SU-DHL-6 (cell line): ENCODE measurements around the gene GTF3C6.
"Not testable (repeated sequence)": the region's sequence is repeated elsewhere in the genome, so short reads cannot be mapped to it uniquely, and the experiment has no call there.

ENCODE experiments used
- H2AFZ ChIP-seq: fragments of 200-600 bp; sonication (generic); 2 replicates; pipeline ENCODE4 v1.6.1; 2014; ENCODE audit warnings: low read depth, mild to moderate bottlenecking, moderate library complexity, mixed read lengths, antibody characterized with exemption, low read length; ENCODE audit not compliant: severe bottlenecking
- H3F3A ChIP-seq: fragments of 200-600 bp; shearing (Covaris generic); 2 replicates; pipeline ENCODE4 v1.6.0; 2016; ENCODE audit warnings: antibody characterized with exemption, mild to moderate bottlenecking; ENCODE audit not compliant: insufficient read depth
- H3K27ac ChIP-seq: fragments of 200-600 bp; sonication (generic); 2 replicates; pipeline ENCODE4 v1.5.1; 2016; ENCODE audit warnings: low read depth, mild to moderate bottlenecking, low read length, moderate library complexity, mixed read lengths
- H3K27me3 ChIP-seq: fragments of 200-600 bp; sonication (generic), shearing (Covaris generic); 2 replicates; pipeline ENCODE4 v1.6.0; 2014; ENCODE audit warnings: mild to moderate bottlenecking, low read length
- H3K36me3 ChIP-seq: fragments of 200-600 bp; sonication (generic); 2 replicates; pipeline ENCODE4 v1.6.1; 2014; ENCODE audit warnings: mild to moderate bottlenecking, low read length, mixed read lengths
- H3K4me2 ChIP-seq: fragments of 300-600, 200-600 bp; shearing (Covaris generic), sonication (generic); 2 replicates; pipeline ENCODE4 v1.6.0; 2014; ENCODE audit warnings: low read length, low read depth, mild to moderate bottlenecking; ENCODE audit not compliant: poor library complexity, severe bottlenecking
- H3K4me3 ChIP-seq: fragments of 200-600 bp; sonication (generic); 2 replicates; pipeline ENCODE4 v1.5.1; 2014; ENCODE audit warnings: antibody characterized with exemption, low read length, mild to moderate bottlenecking, mixed read lengths; ENCODE audit not compliant: insufficient read depth, poor library complexity, severe bottlenecking
- H3K79me2 ChIP-seq: fragments of 200-600 bp; sonication (generic); 2 replicates; pipeline ENCODE4 v1.6.1; 2014; ENCODE audit warnings: mild to moderate bottlenecking, low read length, moderate library complexity; ENCODE audit not compliant: insufficient read depth
- H3K9ac ChIP-seq: fragments of 200-600 bp; sonication (generic); 2 replicates; pipeline ENCODE4 v1.7.0; 2014; ENCODE audit warnings: mild to moderate bottlenecking, low read length
- H3K9me2 ChIP-seq: fragments of 200-600 bp; sonication (generic); replicated peaks from 2 replicates; pipeline ENCODE4 v1.6.1; 2014; ENCODE audit warnings: low read length; ENCODE audit not compliant: insufficient read depth
- H3K9me3 ChIP-seq: fragments of 200-600 bp; sonication (generic); 2 replicates; pipeline ENCODE4 v1.6.1; 2014; ENCODE audit warnings: low read length, mixed read lengths; ENCODE audit not compliant: insufficient read depth
- H4K20me1 ChIP-seq: fragments of 200-600 bp; sonication (generic); 2 replicates; pipeline ENCODE4 v1.6.1; 2014; ENCODE audit warnings: low read depth, mild to moderate bottlenecking, antibody characterized with exemption, low read length, moderate library complexity, mixed read lengths
- CTCF ChIP-seq: fragments of 200-600 bp; sonication (generic); IDR thresholded peaks from one replicate; pipeline ENCODE4 v1.5.1; 2017; ENCODE audit warnings: antibody characterized with exemption, mild to moderate bottlenecking, low read length, moderate library complexity; ENCODE audit not compliant: insufficient read depth, poor library complexity, severe bottlenecking
- EZH2phosphoT487 ChIP-seq: fragments of 200-600 bp; sonication (generic), shearing (Covaris generic); conservative IDR thresholded peaks from 2 replicates; pipeline ENCODE4 v1.6.1; 2018; ENCODE audit warnings: mild to moderate bottlenecking, antibody characterized with exemption, low read length, moderate library complexity, mixed read lengths

Gene GTF3C6

GRCh38 chr6:110951986-110952794, 6.3 kb upstream of the GTF3C6 start:
- Histone ChIP-seq H3K9me3 (no peaks in the 10 kb centered on the region), H3K27ac (no peak overlapping the region), H3K36me3 (no peaks in the 10 kb centered on the region), H2AFZ (no peak overlapping the region), H3F3A (no peaks in the 10 kb centered on the region), H3K9ac (no peak overlapping the region), H3K4me3 (no peak overlapping the region), H3K9me2 (no peaks in the 10 kb centered on the region), H3K79me2 (no peaks in the 10 kb centered on the region), H4K20me1 (no peaks in the 10 kb centered on the region), H3K4me2 (no peak overlapping the region), H3K27me3 (no peaks in the 10 kb centered on the region)
- TF ChIP-seq EZH2phosphoT487, result no peak
- no peak for TF ChIP-seq CTCF

GRCh38 chr6:110953633-110954303, 4.7 kb upstream of the GTF3C6 start:
- no peaks in the 10 kb centered on the region for H3K36me3 ChIP-seq
- H3K27ac ChIP-seq, result no peak overlapping the region
- H3K27me3 ChIP-seq, result no peaks in the 10 kb centered on the region
- no peak overlapping the region for H3K4me3 ChIP-seq
- peaks cover under 1% of the 10 kb centered on the region; the same call in 1 of the 2 replicates for H3K79me2 ChIP-seq
- no peaks in the 10 kb centered on the region for H4K20me1 ChIP-seq
- H3F3A ChIP-seq, result no peaks in the 10 kb centered on the region
- no peak overlapping the region for H3K4me2 ChIP-seq
- no peaks in the 10 kb centered on the region for H3K9me3 ChIP-seq
- H2AFZ ChIP-seq, result no peak overlapping the region
- TF ChIP-seq CTCF, result no peak
- TF ChIP-seq EZH2phosphoT487, result no peak
- no peaks in the 10 kb centered on the region for H3K9me2 ChIP-seq
- no peak overlapping the region for H3K9ac ChIP-seq

- peak overlapping the region; percentile 26; the same call in 1 of the 2 replicates for H3K27ac ChIP-seq
- peaks cover 6% of the 10 kb centered on the region; the same call in 1 of the 2 replicates for H3K79me2 ChIP-seq
- no peaks in the 10 kb centered on the region for H4K20me1 ChIP-seq
- no peaks in the 10 kb centered on the region for H3K9me2 ChIP-seq
- H3F3A ChIP-seq, result peaks cover 5% of the 10 kb centered on the region; the same call in 1 of the 2 replicates
- no peak overlapping the region for H2AFZ ChIP-seq
- no peaks in the 10 kb centered on the region for H3K9me3 ChIP-seq
- H3K36me3 ChIP-seq, result peaks cover 5% of the 10 kb centered on the region; the same call in 1 of the 2 replicates
- H3K9ac ChIP-seq, result no peak overlapping the region
- H3K4me3 ChIP-seq, result no peak overlapping the region
- peak overlapping the region; percentile 92 for H3K4me2 ChIP-seq
- no peaks in the 10 kb centered on the region for H3K27me3 ChIP-seq
- no peak for TF ChIP-seq EZH2phosphoT487
- no peak for TF ChIP-seq CTCF
These were observed 1.5 kb downstream of the GTF3C6 start for GRCh38 chr6:110960014-110960390.

- not testable (repeated sequence) for H3K27me3 ChIP-seq, H3K9me3 ChIP-seq, H3K79me2 ChIP-seq, H3K4me2 ChIP-seq, H3K9ac ChIP-seq, H3K9me2 ChIP-seq, H4K20me1 ChIP-seq, H3K4me3 ChIP-seq, H3F3A ChIP-seq, H3K27ac ChIP-seq, H2AFZ ChIP-seq
- peaks cover 11% of the 10 kb centered on the region; the same call in 1 of the 2 replicates for H3K36me3 ChIP-seq
These were observed 4.1 kb downstream of the GTF3C6 start for GRCh38 chr6:110962636-110963035.
